ENCODE data around the gene JAK1.

The JAK1 gene

DNA sequence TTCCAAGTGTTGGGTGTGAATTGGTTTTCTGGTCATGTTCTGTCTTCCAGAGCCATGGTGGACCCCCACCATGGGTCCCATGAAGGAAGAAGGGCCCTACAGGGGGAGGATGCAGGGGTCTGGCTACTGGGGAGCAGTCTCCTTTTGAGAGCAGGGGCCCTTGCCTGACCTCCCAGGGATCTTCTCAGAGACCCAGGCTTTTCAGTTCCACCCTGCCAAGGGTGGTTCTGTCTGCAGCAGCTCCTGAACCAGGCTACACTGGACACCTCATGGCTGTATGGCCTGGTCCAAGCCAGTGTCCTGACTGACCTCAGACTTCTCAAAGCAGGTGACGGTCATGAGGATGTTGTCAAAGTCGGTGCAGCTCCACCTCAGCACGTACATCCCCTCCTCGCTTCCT, 109.0 kb downstream of the JAK1 start:
- DNase-seq, result no peak

DNA sequence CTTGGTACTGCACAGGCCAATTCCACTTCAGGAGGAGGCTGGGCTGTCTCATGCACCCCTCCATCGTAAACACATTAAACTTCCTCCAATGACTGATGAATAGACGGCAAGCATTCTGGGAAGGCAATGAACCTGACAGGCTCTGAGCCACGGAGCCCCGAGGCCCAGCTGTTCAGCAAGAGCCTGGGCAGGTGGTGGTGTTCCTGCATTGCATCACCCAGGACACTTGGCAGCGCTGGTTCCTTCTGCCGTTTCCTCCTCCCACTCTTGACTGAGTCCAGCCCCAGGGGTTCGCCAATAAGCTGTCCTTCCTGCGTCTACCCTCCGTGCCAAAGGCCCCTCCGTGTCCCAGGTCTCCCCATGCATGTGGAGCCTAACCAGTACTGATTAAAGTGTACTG, 109.8 kb downstream of the JAK1 start:
- DNase-seq, result no peak

DNA sequence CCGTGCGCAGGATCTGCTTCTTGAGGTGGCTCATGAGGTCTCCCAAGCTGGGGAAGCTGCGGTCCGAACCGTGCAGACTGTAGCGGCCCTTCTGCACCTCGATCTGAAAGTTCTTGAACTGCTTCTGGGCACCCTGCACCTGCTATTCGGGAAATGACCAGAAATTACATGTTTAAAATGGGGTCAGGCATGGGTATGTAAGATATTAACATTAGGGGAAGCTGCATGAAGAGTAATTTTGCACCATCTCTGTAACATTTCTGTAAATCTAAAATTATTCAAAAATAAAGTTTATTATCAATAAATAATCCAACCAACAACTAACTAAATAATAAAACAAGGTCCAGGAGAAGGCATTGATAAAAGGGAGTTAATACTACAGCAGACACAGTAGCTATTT, 110.8 kb downstream of the JAK1 start:
- no peak for DNase-seq

DNA sequence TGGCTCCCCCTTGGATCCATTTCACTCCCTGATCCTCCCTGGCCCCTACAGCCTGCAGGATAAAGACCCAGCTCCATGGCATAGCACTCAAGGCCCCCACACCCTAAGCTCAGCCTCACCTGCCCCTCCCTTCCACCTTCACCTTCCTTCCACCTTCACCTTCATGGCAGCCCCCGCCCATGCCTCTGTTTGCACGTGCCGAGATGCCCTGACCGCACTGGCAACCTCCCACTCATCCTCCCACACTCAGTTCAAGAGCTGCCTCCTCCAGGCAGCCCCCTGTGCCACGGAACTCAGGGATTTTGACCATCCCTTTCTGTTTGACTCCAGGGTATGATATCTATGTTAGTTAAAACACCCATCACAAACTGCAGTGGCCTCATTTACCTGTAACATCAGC, 111.7 kb downstream of the JAK1 start:
- no peak for DNase-seq

DNA sequence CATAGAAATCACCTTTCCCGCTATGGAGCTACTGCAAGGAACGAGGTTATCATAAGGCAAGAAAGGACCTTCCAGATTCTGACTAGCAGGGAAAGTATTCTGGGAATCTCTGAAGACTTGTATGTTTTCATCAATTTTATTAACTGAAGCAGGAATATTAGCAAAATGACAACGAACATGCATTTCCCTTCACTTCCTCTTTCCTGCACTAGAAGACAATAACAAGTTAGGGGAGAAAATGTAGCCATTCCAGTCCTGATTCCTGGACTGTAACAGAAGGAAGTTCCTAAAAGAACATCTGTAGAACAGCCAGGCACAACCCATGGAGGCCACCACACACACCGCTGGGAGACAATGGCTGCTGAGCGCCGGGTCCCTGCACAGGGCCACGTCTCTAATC, 114.7 kb downstream of the JAK1 start:
- no peak for DNase-seq

DNA sequence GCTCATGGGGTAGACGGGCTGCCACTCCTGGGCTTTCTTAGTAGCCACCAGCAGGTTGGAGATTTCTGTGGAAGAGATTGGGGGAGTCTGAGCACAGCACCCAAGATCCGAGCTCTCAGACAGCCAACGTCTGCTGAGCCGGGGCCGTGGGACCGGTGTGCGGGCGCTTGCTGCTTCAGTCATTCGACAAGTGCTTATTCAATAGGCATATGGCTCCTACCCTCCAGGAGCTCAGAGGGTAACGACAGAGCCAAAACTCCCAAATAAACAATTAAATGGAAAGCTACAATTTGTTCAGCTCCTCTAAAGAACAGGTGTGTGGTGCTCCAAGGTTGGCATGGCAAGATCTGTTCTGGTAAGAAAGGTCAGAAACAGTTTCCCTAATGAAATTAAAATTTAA, 115.5 kb downstream of the JAK1 start:
- DNase-seq, result no peak

DNA sequence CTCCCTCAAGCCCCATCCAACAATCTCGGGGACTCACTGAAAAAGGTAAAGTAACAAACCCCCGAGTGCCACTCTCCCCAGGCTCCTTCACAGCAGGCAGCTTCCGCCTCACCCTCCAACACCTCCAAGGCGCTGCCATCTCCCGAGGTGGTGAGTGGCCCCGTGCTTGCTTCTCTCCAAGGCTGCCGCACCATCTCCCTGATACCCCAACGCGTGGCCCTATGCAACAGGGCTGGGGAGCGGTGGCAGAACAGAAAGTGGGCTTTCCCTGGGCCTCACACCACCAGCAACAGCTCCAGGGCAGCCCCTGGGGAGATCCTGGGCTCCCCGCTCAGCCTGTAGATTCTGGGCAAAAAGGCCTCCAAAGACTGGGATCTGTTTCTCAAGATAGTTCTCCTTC, 116.4 kb downstream of the JAK1 start:
- DNase-seq, result no peak

DNA sequence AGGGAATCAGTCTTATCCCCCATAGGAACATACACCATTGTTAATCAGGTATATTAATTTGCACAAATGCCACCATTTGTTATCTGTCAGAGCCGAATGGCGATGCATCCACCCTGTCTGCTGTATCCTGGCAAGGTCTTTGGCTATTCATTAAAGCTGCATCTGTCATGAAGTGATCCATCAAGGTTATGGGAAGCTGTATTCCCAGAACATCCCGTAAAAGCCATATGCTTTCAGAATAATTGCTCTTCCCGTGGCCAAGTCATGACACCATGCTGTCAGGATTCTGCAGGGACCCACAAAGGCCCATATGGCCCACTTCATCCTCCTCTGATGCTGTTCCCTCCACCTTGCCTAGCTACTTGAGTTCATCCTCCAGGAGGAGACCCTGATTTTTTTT, 117.5 kb downstream of the JAK1 start:
- no peak for DNase-seq

DNA sequence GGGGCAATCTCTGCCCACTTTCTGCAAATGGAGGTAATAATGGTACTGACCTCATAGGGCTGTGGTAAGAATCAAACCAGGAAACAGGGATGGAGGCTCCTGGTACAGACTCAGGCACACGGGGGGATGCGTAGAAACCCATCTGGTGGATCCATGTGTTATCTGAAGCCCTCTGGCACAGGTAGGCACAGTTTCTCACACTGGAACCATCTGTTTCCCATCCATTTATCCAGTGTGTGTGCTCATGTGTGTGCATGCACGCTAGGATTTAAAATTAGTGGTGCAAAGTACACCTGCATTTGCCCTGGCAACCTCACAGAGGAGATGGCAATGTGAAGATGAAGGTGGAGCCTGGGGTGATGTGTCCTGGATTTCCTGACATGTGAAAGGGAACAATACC, 118.2 kb downstream of the JAK1 start:
- no peak for DNase-seq

DNA sequence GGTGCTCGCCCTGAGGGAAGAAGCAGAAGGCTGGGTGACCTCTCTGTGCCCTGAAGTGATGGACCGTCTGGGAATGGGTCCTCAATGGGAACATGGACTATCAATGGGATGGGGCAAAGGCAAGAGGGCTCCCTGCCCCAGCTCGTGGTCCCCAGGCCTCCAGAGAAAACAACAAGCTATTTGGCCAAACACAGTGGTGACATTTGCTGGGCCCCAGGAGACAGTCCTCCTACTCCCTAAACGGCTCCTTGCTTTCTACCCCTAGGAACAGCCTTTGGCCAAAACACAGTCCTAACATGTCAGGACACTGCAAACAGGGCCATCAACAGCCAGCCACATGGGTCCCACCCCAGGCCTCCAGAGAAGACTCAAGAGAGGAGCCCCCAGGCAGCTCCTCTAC, 118.7 kb downstream of the JAK1 start:
- DNase-seq, result no peak

DNA sequence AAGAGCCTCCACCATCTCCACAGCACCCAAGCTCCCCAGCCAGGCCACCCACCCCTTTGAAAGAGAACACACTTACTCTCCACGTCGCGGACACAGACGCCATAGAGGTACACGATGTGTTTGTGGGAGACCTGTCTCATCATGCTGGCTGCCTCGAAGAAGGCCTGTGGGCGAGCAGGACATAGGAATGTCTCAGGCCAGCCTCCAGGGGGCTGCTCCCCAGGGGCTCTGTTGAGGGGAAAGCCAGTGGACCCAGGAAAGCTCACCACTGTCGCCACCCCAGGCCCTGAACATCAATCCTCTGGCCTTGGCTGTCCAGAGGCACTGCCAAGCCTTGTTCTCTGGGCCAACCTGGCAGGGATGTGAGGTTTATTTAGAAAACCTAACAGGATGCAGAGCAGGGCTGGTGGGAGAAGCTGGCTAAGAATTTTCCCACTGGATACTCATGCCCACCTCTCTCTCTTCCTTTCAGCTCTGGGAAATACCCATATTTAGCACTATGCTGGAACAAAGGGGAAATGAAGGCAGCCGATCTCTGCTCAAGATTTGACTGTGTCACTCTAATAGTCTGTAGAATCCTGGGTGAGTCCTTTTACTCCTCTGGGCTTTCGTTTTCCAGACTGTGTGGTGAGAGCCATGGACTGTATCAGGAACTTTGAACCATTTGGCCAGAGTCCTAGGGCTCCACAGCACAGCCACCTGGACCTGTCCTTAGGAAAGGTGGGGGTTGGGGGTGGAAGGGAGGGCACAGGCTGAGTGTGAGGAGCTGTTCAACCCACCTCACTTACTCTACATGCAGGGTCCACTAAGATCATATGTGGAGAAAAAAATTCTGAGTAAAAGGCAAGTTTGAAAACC, 119.5 kb downstream of the JAK1 start:
- no peak for DNase-seq

DNA sequence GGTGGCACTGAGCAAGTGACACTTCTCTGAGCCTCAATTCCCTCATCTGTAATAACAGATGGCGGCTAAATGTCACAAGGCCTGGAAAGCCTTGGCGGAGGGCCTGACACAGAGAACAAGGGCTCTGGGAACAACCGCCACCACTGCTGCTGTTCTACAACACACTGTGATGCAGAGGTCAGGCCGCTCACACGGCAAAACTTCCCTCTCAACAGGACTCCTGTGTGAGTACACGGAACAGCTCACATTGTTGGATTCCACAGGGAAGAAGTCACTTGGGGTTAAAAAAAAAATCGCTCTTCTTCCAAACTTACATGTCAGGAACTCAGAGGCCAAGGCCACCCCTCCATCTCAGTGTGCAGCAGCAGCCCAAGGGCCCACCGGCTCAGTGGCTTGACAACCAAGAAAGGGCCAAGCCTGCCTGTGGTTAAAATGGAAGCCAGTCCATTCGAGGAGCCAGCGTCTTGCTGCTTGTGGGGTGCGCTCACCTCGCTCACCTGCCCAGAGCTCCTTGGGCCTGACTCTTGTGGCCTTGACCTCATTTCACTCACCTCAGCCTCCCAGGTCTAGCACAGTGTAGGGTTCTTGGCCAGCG, 120.4 kb downstream of the JAK1 start:
- no peak for DNase-seq

DNA sequence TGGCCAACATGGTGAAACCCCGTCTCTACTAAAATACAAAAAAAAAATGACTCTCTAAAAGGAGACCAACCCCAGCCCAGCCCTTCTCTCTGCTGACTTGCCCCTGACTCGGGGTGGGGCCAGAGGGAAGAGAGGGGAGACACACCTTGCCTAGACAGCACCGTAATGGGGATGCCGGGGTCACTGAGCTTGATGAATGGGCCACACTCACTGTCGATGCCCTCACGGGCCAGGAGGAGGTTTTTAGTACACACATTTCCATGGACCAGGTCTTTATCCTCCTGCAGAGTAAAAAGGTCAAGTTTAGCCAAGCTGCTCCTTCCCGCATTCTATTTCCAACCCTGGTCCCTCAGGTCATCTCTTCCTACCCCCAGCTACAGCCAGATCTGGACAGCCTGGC, 121.7 kb downstream of the JAK1 start:
- no peak for DNase-seq

DNA sequence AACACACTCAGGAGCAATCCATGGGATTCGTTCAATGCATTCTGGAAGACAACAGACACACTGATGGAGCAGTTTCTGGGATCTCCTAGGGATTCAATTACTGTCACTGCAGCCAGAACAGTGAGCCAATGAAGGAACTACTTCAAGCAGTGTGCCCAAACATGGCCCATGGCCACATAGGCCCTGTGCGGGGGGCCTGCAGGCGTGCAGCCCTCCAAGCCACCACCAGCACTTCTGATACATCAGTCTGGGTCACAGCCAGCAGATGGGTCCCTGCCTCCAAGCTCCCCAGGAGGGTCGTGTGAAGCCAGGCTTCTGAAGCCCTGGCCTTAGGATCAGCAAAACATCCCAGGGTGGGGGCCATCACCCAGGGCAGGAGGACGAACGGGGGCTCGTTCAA, 122.2 kb downstream of the JAK1 start:
- DNase-seq, result no peak

DNA sequence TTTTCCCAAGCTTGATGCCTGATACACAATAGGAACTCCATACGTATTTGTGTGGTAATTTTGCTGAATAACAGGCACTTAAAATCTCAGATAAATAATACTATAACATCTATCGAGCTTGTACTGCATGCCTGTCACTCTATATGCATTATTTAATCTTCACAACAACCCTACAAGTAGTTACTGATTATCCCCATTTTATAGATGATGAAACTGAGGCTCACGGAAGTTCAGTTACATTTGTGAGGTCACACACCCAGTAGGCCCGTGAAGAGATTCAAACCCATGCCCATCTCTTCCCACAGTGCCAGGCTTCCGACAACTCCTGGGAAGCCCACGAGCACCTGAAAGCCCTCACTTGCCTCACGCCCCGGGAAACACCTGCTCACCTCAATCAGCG, 122.7 kb downstream of the JAK1 start:
- DNase-seq, result no peak

DNA sequence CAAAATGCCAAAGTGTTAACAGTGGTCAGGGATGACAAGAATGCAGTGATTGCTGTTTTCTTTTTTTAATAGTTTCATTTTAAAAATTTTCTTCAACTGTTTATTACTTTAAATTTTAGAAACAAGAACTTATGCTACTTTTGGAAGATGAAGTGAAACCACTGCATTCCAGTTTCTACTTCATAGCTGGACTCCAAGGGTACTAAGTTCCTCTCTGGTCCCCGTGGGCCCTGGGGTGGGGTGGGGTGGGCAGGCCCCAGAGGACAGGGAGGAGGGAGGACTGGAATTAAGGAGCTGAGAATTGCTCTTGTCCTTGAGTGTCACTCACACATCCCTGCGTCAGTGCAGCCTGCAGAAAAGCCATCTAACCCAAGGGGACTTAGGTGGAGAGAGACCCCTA, 124.1 kb downstream of the JAK1 start:
- no peak for DNase-seq

DNA sequence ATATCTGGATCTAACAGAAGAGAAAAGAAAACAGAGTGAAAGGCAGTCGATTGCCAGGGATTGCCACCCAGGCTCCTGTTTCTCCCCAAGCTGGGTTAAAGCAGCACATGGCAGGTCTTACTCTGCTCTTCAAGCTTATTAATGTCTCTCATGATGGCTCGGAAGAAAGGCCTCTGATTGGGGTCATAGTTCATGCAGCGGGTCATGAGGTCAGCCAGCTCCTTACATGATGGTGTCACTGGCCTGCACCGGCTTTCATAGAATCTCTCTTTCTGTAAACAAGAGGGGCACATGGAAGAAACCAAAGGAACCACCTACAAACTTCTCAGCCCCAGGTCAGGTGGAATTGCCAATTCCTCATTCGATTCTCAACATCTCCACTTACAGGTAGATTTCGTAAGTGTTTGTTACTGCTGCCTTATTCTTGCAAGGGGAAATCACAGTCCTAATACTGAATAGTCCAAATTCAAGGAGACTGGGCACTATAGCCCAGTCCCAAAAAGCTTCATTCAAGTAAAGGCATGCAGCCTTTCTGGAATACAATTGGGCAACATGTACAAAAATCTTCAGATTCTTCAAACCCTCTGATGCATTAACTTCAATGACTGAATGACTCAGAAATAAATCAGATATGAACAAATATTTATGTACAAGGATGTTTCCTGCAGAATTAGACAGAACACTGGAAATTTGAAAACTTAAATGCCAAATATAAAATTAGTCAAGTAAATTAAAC, 124.9 kb downstream of the JAK1 start:
- DNase-seq, result no peak

DNA sequence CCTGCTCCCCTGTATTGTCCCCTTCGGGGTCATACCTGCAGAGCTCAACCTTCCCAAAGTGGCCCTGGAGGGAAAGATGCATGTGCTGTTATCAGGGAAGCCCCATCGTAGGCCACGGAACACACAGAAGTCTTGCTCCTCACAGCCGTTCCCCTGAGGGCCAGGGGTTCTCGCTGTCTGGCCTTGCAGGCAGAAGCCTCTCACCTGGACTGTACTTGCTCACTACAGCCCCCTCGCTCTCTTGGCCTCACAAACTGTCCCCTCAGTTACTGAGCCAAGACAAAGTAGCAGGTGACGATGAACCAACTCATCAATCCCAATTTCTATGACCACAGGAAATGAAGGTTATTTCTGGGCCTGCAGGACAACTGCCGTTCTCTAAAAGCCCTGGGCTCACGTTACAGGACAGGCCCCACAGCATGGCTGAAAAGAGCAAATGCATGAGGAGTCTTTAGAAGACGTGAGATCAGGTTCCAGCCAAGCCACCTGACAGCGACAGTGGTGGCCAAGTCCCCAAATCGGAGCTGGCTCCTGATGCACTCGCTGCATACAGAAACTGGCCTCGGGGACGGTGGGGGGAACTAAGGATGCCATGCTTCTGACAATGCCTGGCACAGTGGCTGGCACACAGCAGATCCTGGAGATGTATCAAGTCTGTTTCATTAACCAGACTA, 126.5 kb downstream of the JAK1 start:
- DNase-seq, result no peak

DNA sequence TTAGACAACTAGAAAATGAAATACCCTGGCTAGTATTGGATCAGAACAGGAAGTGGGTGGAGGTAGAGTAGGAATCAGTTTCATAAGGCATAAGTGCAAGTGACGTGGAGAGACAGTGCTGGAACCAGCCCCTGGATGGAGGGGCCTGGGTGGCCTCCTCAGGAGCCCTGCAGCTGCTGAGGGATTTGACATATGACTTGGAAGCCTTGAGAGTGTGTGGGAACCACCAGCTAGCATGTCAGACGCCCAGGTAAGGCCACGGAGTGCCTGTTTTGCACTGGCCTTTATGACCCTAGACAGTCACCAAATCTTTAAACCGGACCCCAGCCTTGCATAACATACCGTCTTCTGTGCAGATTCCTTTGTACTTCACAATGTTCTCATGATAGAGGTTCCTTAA, 127.1 kb downstream of the JAK1 start:
- DNase-seq, result no peak

DNA sequence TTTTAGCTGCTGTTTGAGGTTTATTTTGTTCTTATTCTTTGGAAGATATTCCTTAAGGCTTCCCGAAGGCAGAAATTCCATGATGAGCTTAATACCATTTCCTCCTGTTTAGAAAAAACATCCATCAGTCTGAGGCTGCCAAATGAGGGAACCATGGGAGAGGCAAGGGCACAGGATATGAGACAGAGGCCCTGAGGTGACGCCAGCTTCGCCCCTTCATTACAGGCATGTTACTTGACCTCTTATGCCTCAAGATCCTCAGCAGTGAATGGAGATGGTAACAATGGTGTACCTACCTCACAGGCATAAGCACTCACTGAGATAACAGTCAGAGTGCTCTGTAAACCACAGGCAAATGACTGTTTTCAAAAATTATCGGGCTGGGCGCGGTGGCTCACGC, 127.9 kb downstream of the JAK1 start:
- DNase-seq, result no peak

DNA sequence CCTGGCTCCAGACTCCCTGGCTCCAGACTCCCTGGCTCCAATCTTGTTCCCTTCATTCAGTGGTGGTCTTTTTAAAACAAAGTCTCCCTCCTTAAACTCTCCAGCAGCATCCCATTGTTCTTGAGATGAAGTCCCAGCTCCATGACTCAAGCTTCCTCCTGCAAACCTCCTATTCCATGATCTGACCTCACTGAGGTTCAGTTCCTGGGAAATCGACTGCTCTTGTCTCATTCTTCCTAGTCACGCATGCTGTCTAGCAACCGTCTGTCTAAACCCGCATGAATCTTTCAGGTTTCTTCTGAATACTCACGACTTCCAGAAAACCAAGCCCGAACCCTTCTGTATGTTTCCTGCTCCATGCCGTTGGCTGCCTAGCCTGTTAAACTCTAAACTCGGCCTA, 129.5 kb downstream of the JAK1 start:
- DNase-seq, result no peak

DNA sequence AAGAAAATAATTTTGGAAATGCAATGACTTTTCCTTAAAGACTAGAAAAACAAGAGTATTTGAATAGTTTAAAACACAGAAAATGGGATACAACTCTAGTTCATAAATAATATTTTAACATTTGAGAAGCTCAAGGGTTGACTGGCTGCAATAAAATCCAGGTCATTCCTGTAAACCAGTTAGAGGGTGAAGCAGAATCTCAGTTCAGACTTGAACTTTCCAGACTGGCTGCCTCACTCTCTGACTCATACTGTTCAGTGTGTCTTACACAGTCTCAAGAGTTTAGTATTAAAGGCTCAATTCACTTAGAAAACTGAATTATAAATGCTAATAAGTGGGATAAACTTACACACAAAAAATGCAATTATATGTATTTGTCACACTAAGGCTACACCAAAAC, 131.6 kb downstream of the JAK1 start:
- DNase-seq, result peak; percentile 54

DNA sequence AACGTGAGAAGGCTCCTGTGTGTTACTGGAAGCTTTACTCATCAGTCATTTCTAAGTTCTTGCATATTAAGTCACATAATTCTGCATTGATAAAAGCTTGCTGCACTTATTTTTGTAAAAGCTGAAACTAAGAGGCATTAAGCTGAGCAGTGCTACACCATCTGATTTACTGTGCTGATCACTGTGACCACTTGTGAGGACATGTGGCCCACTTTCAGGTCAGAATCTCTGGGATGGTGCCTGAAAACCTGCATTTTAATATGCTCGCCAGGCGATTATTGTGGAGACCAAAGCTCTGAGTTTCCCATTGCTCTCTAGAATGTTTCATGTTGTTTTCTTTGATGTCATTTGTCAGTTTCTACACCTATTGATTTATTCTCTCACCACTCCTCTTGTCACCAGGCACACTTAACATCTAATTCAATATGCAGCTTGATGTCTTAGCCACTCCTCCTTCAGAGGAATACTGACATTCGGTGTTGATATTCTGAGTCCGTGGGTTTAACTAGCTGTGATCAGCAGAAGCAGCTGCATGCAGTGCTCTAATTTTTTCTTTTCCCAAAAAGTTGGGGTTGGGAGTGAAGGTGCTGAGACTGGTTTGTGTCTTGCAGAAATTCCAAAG, 136.2 kb downstream of the JAK1 start:
- no peak for DNase-seq

Data from fibroblast of skin of back (primary cell).